ENCODE results near the gene RBAK. TPM values are rescaled to one million over a fixed set of nuclear protein-coding genes. Genes with fewer than 3 reads are reported as not detected.

Gene RBAK
- polyA plus RNA-seq, 3 donors = 0.74 to 3.3 (median 1.8) TPM

DNA sequence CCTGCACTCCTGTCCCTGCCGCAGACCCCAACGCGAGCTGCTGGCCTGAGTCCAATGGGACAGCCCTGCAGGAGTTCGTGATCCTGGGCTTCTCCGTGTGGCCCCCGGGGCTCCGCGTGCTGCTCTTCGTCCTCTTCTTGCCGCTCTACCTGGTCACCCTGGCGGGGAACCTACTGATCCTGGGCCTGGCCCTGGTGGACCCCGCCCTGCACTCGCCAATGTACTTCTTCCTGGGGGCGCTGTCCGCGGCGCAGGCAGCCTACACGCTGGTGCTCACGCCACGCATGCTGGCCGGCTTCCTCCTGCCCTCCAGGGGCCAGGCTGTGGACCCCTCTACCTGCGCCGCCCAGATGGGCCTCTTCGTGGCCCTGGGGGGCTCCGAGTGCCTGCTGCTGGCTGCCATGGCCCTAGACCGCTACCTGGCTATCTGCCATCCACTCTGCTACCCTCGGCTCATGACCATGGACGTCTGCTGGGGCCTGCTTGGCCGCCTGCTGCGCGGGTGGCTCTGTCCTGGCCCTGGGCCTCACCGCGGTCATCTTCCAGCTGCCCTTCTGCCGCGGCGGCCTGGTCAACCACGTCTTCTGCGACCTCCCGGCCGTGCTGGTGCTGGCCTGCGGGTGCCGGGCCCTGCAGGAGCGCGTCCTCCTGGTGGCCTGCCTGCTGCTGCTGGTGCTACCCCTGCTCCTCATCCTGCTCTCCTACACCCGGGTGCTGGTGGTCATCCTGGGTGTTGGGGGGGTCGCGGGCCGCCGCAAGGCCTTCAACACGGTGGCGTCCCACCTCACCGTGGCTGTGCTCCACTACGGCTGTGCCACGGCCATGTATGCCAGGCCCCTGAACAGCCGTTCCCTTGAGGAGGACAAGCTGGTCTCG lies 71.7 kb downstream of the RBAK start:
- no peak overlapping the region for H3K27ac Mint-ChIP-seq
- H3K4me1 Mint-ChIP-seq = no peaks in the 10 kb centered on the region
- no peak overlapping the region for H3K27ac ChIP-seq (ENCODE audit: low read depth in 1 of 2, low read length in 2 of 2)
- intact Hi-C loops (cut with micrococcal nuclease) = no loop called here
- TF ChIP-seq, protein P1, sequence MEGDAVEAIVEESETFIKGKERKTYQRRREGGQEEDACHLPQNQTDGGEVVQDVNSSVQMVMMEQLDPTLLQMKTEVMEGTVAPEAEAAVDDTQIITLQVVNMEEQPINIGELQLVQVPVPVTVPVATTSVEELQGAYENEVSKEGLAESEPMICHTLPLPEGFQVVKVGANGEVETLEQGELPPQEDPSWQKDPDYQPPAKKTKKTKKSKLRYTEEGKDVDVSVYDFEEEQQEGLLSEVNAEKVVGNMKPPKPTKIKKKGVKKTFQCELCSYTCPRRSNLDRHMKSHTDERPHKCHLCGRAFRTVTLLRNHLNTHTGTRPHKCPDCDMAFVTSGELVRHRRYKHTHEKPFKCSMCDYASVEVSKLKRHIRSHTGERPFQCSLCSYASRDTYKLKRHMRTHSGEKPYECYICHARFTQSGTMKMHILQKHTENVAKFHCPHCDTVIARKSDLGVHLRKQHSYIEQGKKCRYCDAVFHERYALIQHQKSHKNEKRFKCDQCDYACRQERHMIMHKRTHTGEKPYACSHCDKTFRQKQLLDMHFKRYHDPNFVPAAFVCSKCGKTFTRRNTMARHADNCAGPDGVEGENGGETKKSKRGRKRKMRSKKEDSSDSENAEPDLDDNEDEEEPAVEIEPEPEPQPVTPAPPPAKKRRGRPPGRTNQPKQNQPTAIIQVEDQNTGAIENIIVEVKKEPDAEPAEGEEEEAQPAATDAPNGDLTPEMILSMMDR (IDR thresholded peaks at IDR 0.05) = no peak
- no peaks in the 10 kb centered on the region for H4K20me1 ChIP-seq (ENCODE audit: insufficient read depth, low read length)
- no peak overlapping the region for H2AFZ ChIP-seq (ENCODE audit: insufficient read depth, low read depth, low read length, poor library complexity, severe bottlenecking)
- no peaks in the 10 kb centered on the region for H3K27me3 ChIP-seq (ENCODE audit: control insufficient read depth in 2 of 2, insufficient read depth in 2 of 2, low read length in 2 of 2)
- no peak for DNase-seq
- no peak overlapping the region for H3K4me2 ChIP-seq (replicated peaks; ENCODE audit: extremely low read depth, low read length, poor library complexity, severe bottlenecking)
- 95% methylated on average over 51 of the region's 56 CpGs for WGBS (ENCODE audit: insufficient coverage)
- H3K36me3 Mint-ChIP-seq = no peaks in the 10 kb centered on the region
- no peaks in the 10 kb centered on the region for H3K4me1 ChIP-seq (ENCODE audit: control insufficient read depth in 1 of 2, insufficient read depth in 2 of 2, low read length in 2 of 2)
- H3K4me3 ChIP-seq (replicated peaks in 1 of 3; ENCODE audit: low read depth in 2 of 3, low read length in 3 of 3) = no peak overlapping the region
- no peaks in the 10 kb centered on the region for H3K36me3 ChIP-seq (replicated peaks in 1 of 2; ENCODE audit: control insufficient read depth in 1 of 2, insufficient read depth in 2 of 2, low read length in 2 of 2)
- peaks cover 0 to 4% (median 2%) of the 10 kb centered on the region in 7 donors for H3K9me3 Mint-ChIP-seq
- no peaks in the 10 kb centered on the region for H3K9me3 ChIP-seq (replicated peaks in 1 of 2; ENCODE audit: control insufficient read depth in 1 of 2, insufficient read depth in 1 of 2, low read length in 2 of 2)
- peaks cover 0 to 7% (median 5%) of the 10 kb centered on the region in 3 donors for H3K27me3 Mint-ChIP-seq (ENCODE audit: low read depth in 3 of 3)
- no peak overlapping the region for H3K9ac ChIP-seq (ENCODE audit: insufficient read depth, low read length, poor library complexity, severe bottlenecking)
- no peaks in the 10 kb centered on the region for H3K79me2 ChIP-seq (ENCODE audit: insufficient read depth, low read length)
- peak overlapping the region in 1 of 2 donors; percentile 7 for H3K4me3 Mint-ChIP-seq

Small RNA genes lying within 50 kb of the gene (small RNA-seq; reads per million reads assigned to genes)
- not detected for gene AC092032.1 (ENCODE audit: insufficient read length, low read depth)

Other genes starting within 250 kb of the RBAK start
- not detected for gene PAPOLB, start 183.8 kb upstream of the RBAK start, polyA plus RNA-seq
- gene RADIL, start 162.1 kb upstream of the RBAK start, polyA plus RNA-seq = not detected
- gene MMD2, start 86.7 kb upstream of the RBAK start, polyA plus RNA-seq = not detected
- gene WIPI2, start 144.4 kb downstream of the RBAK start, polyA plus RNA-seq = 10 to 100 TPM; 62.8 to 67.4 (median 65.9) TPM
- gene SLC29A4, start 237.1 kb downstream of the RBAK start, polyA plus RNA-seq = under 1 TPM; 0.21 to 0.29 (median 0.26) TPM